Neural cell (in vitro differentiated cells): ENCODE measurements around the gene UCMA. TPM values are rescaled to one million over a fixed set of nuclear protein-coding genes. Genes with fewer than 3 reads are reported as not detected.

ENCODE experiments used
- H2AFZ ChIP-seq: fragments of 200-600, 300-800 bp; sonication (generic), shearing (Covaris generic); 2 replicates; pipeline ENCODE4 v1.6.0; 2014; ENCODE audit warnings: low read depth, mild to moderate bottlenecking, antibody characterized with exemption, low read length, moderate library complexity
- H3F3A ChIP-seq: fragments of 200-600 bp; shearing (Covaris generic); 2 replicates; pipeline ENCODE4 v1.6.1; 2016; ENCODE audit warnings: mild to moderate bottlenecking, moderate library complexity, mixed read lengths, antibody characterized with exemption, low read length; ENCODE audit not compliant: insufficient read depth, poor library complexity, severe bottlenecking
- H3K27ac ChIP-seq: fragments of 200-600, 300-800 bp; sonication (generic), shearing (Covaris generic); 2 replicates; pipeline ENCODE4 v1.5.1; 2014; ENCODE audit warnings: mild to moderate bottlenecking, low read length, moderate library complexity
- H3K27me3 ChIP-seq: fragments of 300-800, 200-600 bp; sonication (generic), shearing (Covaris generic); 2 replicates; pipeline ENCODE4 v1.6.0; 2014; ENCODE audit warnings: mild to moderate bottlenecking, low read depth, low read length, moderate library complexity; ENCODE audit not compliant: insufficient read depth
- H3K36me3 ChIP-seq: fragments of 300-800, 200-600 bp; sonication (generic), shearing (Covaris generic); 2 replicates; pipeline ENCODE4 v1.5.1; 2014; ENCODE audit warnings: mild to moderate bottlenecking, antibody characterized with exemption, low read length, moderate library complexity; ENCODE audit not compliant: insufficient read depth
- H3K4me2 ChIP-seq: fragments of 300-800, 200-600 bp; sonication (generic), shearing (Covaris generic); 2 replicates; pipeline ENCODE4 v1.6.0; 2014; ENCODE audit warnings: mild to moderate bottlenecking, low read length
- H3K4me3 ChIP-seq: fragments of 300-800, 200-600 bp; sonication (generic), shearing (Covaris generic); 2 replicates; pipeline ENCODE4 v1.5.1; 2014; ENCODE audit warnings: mild to moderate bottlenecking, low read length, moderate library complexity
- H3K79me2 ChIP-seq: fragments of 200-600 bp; shearing (Covaris generic); replicated peaks from 2 replicates; pipeline ENCODE4 v1.6.0; 2014; ENCODE audit warnings: mild to moderate bottlenecking, low read length, moderate library complexity; ENCODE audit not compliant: insufficient read depth
- H3K9ac ChIP-seq: fragments of 300-800, 200-600 bp; sonication (generic), shearing (Covaris generic); 2 replicates; pipeline ENCODE4 v1.6.1; 2016; ENCODE audit warnings: mild to moderate bottlenecking, low read length, mixed read lengths
- H3K9me2 ChIP-seq: fragments of 200-600 bp; shearing (Covaris generic); 2 replicates; pipeline ENCODE4 v1.6.1; 2016; ENCODE audit warnings: mild to moderate bottlenecking, low read length, mixed read lengths; ENCODE audit not compliant: insufficient read depth
- H3K9me3 ChIP-seq: fragments of 200-600, 300-800 bp; sonication (generic), shearing (Covaris generic); 2 replicates; pipeline ENCODE4 v1.6.1; 2016; ENCODE audit warnings: mild to moderate bottlenecking, mixed run types, low read length, moderate library complexity, mixed read lengths
- H4K20me1 ChIP-seq: fragments of 200-600 bp; shearing (Covaris generic); 2 replicates; pipeline ENCODE4 v1.6.1; 2016; ENCODE audit warnings: mild to moderate bottlenecking, mixed run types; ENCODE audit not compliant: insufficient read depth
- CTCF ChIP-seq: fragments of 450-650 bp; IDR thresholded peaks from 2 replicates; pipeline ENCODE4 v1.5.1; 2014; ENCODE audit warnings: antibody characterized with exemption, mild to moderate bottlenecking, moderate library complexity; ENCODE audit not compliant: poor library complexity, severe bottlenecking
- EP300 ChIP-seq: fragments of 450-650 bp; conservative IDR thresholded peaks from 2 replicates; pipeline ENCODE4 v1.6.1; 2014; ENCODE audit warnings: antibody characterized with exemption, mild to moderate bottlenecking, moderate library complexity; ENCODE audit not compliant: poor library complexity, severe bottlenecking
- EZH2 ChIP-seq: fragments of 200-600, 300-800 bp; shearing (Covaris generic), sonication (generic); IDR thresholded peaks from 2 replicates; pipeline ENCODE4 v1.6.1; 2014; ENCODE audit warnings: antibody characterized with exemption, low read length, borderline replicate concordance, mild to moderate bottlenecking; ENCODE audit not compliant: insufficient read depth, poor library complexity, severe bottlenecking
- MXI1 ChIP-seq: fragments of 450-650 bp; conservative IDR thresholded peaks from 2 replicates; pipeline ENCODE4 v1.6.1; 2014; ENCODE audit warnings: antibody characterized with exemption, mild to moderate bottlenecking; ENCODE audit not compliant: poor library complexity, severe bottlenecking
- POLR2AphosphoS5 ChIP-seq: IDR thresholded peaks from 2 replicates; pipeline ENCODE4 v1.6.1; 2012
- RAD21 ChIP-seq: fragments of 450-650 bp; conservative IDR thresholded peaks from 2 replicates; pipeline ENCODE4 v1.6.1; 2014; ENCODE audit warnings: antibody characterized with exemption, mild to moderate bottlenecking, moderate library complexity
- SMC3 ChIP-seq: fragments of 450-650 bp; conservative IDR thresholded peaks from 2 replicates; pipeline ENCODE4 v1.6.1; 2014; ENCODE audit warnings: antibody characterized with exemption, mild to moderate bottlenecking, moderate library complexity; ENCODE audit not compliant: poor library complexity
- TAF1 ChIP-seq: IDR thresholded peaks from 2 replicates; pipeline ENCODE4 v1.6.1; 2012; ENCODE audit warnings: low read depth
- polyA plus RNA-seq: library from polyadenylated mRNA; depleted of rRNA; stranded (reverse); fragments of >200 nt; gene quantifications from 2 replicates; pipeline ENCODE4 v1.2.3, GENCODE V29; 2014
- TF ChIP-seq, protein P1 (sequence below): IDR thresholded peaks from 2 replicates; pipeline ENCODE4 v1.6.1; 2012; ENCODE audit warnings: borderline replicate concordance

UCMA gene
- polyA plus RNA-seq, 1 donor from 2014 or later = not detected

GRCh38 chr10:13183625-13184024 lies 50.5 kb downstream of the UCMA start:
- H3F3A ChIP-seq = no peaks in the 10 kb centered on the region
- TF ChIP-seq SMC3 = no peak
- no peak for TF ChIP-seq RAD21
- no peaks in the 10 kb centered on the region for H3K9me2 ChIP-seq
- no peak overlapping the region for H3K4me2 ChIP-seq
- no peaks in the 10 kb centered on the region for H3K79me2 ChIP-seq
- H3K27me3 ChIP-seq = no peaks in the 10 kb centered on the region
- H4K20me1 ChIP-seq = no peaks in the 10 kb centered on the region
- H3K9me3 ChIP-seq = no peaks in the 10 kb centered on the region
- no peaks in the 10 kb centered on the region for H3K36me3 ChIP-seq
- no peak overlapping the region for H3K27ac ChIP-seq
- no peak overlapping the region for H3K4me3 ChIP-seq
- no peak overlapping the region for H2AFZ ChIP-seq
- no peak overlapping the region for H3K9ac ChIP-seq

DNA sequence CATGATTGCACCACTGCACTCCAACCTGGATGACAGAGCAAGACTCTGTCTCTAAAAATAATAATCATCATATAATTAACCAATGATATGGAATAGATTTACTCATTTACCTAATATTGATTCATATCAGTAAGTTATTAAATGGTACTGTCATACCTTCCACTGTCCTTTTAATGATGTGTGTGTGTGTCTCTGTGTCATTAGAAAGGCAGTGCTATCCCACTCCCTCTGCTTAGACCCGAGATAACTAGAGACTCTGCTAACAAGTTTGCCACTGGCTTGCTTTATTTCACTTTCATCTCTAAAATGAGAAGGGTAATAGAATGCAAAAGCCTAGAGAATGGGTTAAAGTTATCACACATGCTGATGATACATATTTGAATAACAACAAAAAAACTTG lies 51.8 kb downstream of the UCMA start:
- Histone ChIP-seq H3K9me3 (no peaks in the 10 kb centered on the region), H3F3A (no peaks in the 10 kb centered on the region), H2AFZ (no peak overlapping the region), H3K36me3 (no peaks in the 10 kb centered on the region), H3K79me2 (no peaks in the 10 kb centered on the region), H3K4me3 (no peak overlapping the region), H3K9ac (no peak overlapping the region), H3K27me3 (no peaks in the 10 kb centered on the region), H3K9me2 (no peaks in the 10 kb centered on the region), H3K27ac (no peak overlapping the region), H3K4me2 (no peak overlapping the region), H4K20me1 (no peaks in the 10 kb centered on the region)
- no peak for TF ChIP-seq RAD21
- TF ChIP-seq EP300 = no peak
- TF ChIP-seq POLR2AphosphoS5 = no peak
- no peak for TF ChIP-seq CTCF
- TF ChIP-seq SMC3 = no peak
- TF ChIP-seq EZH2 = no peak
- no peak for TF ChIP-seq TAF1
- TF ChIP-seq MXI1 = no peak
- TF ChIP-seq, protein P1, sequence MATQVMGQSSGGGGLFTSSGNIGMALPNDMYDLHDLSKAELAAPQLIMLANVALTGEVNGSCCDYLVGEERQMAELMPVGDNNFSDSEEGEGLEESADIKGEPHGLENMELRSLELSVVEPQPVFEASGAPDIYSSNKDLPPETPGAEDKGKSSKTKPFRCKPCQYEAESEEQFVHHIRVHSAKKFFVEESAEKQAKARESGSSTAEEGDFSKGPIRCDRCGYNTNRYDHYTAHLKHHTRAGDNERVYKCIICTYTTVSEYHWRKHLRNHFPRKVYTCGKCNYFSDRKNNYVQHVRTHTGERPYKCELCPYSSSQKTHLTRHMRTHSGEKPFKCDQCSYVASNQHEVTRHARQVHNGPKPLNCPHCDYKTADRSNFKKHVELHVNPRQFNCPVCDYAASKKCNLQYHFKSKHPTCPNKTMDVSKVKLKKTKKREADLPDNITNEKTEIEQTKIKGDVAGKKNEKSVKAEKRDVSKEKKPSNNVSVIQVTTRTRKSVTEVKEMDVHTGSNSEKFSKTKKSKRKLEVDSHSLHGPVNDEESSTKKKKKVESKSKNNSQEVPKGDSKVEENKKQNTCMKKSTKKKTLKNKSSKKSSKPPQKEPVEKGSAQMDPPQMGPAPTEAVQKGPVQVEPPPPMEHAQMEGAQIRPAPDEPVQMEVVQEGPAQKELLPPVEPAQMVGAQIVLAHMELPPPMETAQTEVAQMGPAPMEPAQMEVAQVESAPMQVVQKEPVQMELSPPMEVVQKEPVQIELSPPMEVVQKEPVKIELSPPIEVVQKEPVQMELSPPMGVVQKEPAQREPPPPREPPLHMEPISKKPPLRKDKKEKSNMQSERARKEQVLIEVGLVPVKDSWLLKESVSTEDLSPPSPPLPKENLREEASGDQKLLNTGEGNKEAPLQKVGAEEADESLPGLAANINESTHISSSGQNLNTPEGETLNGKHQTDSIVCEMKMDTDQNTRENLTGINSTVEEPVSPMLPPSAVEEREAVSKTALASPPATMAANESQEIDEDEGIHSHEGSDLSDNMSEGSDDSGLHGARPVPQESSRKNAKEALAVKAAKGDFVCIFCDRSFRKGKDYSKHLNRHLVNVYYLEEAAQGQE = no peak

DNA sequence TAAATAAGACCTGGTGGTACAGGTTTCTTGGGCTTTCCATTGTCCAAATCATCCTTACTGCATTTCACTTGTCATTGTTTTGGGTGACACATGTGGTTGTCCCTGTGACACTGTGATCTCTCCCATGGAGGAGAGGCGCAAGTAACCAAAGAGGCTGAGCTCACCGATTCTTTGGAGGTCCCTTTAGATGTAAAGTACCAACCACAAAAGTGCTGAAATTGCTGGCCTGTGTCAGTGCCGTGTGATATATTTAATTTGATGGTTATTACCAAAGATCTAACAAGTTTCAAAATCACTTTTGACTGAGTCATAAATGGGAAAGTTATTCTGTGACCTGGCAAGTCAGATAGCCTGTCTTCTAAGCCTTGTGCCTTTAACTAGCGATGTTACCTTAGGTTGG lies 53.4 kb downstream of the UCMA start:
- Histone ChIP-seq H3F3A (no peaks in the 10 kb centered on the region), H3K4me2 (no peak overlapping the region), H3K36me3 (no peaks in the 10 kb centered on the region), H3K79me2 (no peaks in the 10 kb centered on the region), H3K4me3 (no peak overlapping the region), H4K20me1 (no peaks in the 10 kb centered on the region), H3K27ac (no peak overlapping the region), H2AFZ (no peak overlapping the region), H3K9ac (no peak overlapping the region), H3K27me3 (no peaks in the 10 kb centered on the region), H3K9me3 (no peaks in the 10 kb centered on the region), H3K9me2 (no peaks in the 10 kb centered on the region)
- TF ChIP-seq SMC3 (no peak), EP300 (no peak), TAF1 (no peak), MXI1 (no peak), POLR2AphosphoS5 (no peak), CTCF (no peak), EZH2 (no peak), RAD21 (no peak)
- TF ChIP-seq, protein P1 = no peak
